ENCODE measurements around the gene GRM5.

Gene GRM5

GRCh38 chr11:88692306-88693086 lies 373.3 kb downstream of the GRM5 start:
- DNase-seq, result no peak

GRCh38 chr11:88689548-88690240 lies 376.1 kb downstream of the GRM5 start:
- no peak for DNase-seq

- no peak for DNase-seq
Measured at GRCh38 chr11:88683024-88683423, 382.8 kb downstream of the GRM5 start.

GRCh38 chr11:88680806-88681205 lies 385.0 kb downstream of the GRM5 start:
- DNase-seq, result no peak

DNA sequence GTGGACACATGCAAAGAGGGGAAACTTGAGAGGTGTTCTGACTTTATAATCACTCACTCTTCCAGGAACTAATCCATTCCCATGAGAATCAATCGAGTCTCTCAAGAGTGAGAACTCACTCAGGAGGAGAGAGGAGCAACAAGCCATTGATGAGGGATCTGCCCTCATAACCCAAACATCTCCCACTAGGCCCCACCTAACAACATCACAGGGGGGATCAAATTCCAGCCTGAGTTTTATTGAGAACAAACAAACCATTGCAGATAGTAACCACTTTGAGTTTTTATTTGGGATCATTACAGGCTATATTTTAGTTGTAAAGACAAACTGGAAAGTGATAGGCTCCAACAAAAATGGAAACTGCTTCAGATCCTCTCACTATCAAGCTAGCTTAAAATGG lies 399.4 kb downstream of the GRM5 start:
- DNase-seq, result no peak

DNA sequence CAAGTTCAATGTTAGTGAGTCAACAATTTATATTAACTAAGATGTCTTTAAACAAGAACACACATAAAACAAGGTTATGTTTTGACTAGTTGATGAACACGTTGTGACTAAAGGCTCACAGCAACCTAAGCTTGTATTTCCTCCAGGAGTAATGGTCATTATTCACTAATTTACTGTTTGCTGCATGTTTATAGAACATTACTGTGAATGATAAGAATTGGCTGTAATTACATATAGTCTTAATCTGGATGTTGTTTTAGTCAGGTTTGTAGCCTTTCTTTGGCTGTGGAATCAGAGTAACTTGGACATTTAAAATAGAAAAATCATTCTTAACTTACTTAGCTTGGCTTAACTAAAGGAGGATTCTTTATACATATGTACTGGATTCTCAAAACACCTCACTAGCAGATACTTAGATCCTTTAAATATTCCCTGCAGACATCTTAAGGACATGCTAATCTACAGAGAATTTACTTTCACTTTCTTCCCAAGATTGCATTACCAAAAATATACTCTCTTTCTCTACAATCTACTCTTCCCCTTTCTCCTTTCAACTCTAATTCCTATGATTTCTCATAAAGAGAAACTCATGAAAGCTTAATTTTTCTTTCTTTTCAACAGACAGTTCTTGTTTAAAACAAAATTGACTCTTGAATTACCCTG lies 408.6 kb downstream of the GRM5 start:
- no peak for DNase-seq

DNA sequence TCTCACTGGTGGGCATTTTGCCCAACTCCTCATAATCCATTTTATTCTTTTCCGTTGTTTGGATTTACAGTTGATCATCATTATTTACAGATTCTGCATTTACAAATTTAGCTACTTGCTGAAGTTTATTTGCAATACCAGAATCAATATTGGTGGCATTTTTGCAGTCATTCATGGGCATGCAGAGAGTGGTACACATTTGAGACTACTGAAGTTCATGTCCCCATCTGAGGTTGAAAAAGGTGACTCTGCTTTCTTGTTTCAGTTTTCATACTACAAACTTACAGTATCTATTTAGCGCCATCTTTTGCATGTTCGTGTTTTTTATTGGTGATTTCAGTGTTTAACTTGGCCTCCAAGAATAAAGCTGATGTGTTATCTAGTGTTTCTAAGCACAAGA lies 409.5 kb downstream of the GRM5 start:
- no peak for DNase-seq

GRCh38 chr11:88655656-88656055 lies 410.1 kb downstream of the GRM5 start:
- no peak for DNase-seq

- DNase-seq, result no peak
Measured at GRCh38 chr11:88655196-88655595, 410.6 kb downstream of the GRM5 start.

DNA sequence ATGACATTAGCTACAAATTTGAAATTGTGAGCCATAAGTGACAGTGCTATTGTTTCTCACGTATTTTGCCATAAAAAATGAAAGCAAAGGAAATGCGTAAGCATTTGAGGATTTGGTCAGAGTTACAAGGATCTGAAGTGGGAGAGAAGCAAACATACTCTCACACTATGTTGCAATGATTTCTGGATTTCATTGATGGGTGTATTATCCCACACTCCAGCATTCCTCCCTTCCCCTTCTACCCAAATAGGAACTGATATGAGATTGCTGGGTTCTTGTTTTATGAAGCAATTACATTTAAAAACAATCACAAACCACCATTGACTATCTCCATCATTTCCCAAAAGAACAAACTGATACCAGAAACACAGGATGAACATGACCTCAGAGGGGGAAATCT lies 414.2 kb downstream of the GRM5 start:
- no peak for DNase-seq

- no peak for DNase-seq
Measured at GRCh38 chr11:88644724-88645123, 421.1 kb downstream of the GRM5 start.

DNA sequence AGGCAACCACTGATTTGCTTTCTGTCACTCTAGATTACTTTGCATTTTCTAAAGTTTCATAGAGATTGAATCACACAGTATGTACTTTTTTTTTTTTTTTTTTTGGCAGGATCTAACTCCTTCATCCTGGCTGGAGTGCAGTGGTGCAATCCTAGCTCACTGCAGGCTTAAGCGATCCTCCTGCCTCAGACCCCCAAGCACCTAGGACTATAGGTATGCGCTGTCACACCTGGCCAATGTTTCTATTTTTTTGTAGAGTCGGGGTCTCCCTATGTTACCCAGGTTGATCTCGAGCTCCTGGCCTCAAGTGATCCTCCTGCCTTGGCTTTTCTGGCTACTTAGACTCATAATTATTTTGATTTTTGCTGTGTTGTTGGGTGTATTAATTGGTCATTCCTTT lies 433.6 kb downstream of the GRM5 start:
- DNase-seq, result no peak

DNA sequence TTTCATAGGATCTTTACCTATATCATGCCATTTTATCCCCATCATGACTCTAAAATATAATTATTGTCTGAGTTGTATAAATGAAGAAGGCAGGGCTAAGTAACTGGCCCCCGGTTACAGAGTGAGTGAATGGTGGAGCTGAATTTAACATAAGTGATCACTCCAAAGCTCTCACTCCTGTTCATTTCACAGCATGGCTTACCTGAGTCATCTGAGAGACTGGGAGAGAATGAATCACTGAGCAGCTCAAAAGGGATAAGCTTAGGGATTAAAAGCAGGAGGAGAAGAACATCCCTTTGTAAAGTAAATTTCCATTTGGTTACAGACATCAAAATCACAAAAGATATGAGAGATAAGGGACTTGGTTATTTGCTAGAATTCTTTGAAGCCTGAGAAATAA lies 434.3 kb downstream of the GRM5 start:
- DNase-seq, result no peak

- no peak for DNase-seq
Measured at GRCh38 chr11:88629496-88629895, 436.3 kb downstream of the GRM5 start.

DNA sequence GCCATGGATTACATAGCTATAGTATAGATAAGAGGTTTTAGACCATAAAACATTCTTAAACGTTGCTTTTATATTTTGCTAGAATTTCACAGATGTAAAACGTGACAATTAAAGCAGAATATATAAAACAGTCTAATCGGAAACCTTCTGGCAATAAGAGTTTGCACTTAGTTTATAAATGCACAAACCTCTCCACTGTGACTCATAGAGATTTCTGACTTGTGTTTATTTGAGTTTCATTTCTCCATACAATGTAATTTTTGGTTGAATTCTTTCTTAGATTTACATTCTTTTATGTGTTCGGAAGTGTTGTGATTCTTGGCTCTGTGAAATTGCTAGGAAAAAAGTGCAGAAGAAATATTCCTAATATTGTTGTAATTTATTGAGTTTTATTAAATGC lies 439.6 kb downstream of the GRM5 start:
- DNase-seq, result no peak

DNA sequence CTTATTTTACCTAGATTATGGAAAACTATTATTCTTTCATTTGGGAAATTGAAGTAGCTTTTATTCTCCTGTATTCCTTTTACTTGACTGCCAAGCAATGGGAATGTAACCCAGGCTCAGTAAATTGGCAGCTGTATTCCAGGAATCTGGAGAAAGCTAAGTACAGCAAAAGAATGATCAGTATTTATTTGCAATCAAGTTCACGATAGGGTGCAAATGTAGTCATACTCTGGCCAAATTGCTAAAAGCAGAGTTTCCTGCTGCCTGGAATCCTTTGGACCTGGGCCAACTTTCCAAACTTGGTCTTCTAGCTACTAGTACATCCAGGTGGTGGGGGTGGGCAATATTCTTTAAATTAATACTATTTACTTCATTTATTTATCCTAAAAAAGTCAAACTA lies 442.3 kb downstream of the GRM5 start:
- DNase-seq, result no peak

DNA sequence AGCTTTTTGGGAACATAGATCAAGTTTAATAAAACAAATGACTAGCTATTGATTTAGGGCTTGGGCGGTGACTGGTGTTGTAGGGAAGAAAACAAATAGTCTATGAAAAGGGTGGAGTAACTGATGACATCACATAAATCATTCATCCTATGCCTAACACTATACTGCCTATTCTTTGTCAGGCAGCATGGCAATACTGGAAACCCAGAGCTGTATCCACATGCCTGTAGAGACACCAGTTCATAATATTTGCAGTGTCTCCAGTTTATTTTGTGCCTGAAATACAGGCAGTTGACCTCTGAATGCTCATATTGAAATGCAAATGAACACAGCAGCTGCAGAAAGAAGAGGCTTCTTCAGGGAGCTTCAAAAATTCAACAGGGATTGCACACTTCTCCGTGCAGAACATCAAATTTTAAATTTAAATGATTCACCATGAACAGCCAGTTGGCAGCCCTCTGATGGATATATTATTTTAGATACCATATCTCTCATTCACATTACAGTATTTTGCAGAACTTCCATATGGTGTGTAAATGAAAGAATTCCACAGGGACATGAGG lies 445.1 kb downstream of the GRM5 start:
- DNase-seq, result no peak

DNA sequence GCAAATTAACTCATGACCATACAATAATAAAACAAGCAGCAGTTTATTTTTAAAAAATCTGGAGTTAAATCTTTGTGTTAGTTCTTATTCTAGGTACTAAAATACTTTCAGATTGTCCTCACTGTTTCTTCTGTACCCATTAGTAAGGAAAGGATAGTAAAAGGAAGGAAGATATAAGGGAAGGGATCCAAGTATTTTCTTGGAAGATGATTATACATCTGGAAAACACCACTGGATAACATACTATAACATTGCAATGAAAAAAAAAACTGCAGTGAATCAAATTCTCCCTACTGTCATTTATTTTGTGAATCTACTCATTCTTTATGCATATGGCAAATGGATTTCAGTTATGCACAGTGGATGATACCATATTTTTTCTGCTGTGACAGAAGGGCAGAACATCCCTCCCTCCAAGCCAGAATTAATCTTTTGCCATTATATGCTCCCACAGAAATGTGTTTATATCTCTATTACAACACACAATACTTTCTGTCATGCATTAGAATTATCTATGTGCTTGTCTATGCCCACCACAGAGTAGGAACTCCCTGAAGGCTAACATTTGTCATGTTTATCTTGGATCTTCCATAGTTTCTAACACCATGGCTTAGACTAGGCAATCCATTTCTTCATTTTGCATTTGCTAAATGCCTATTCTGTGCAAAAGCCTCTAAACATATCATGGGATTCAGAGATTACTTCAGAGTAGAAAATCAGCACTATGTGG lies 446.0 kb downstream of the GRM5 start:
- no peak for DNase-seq

DNA sequence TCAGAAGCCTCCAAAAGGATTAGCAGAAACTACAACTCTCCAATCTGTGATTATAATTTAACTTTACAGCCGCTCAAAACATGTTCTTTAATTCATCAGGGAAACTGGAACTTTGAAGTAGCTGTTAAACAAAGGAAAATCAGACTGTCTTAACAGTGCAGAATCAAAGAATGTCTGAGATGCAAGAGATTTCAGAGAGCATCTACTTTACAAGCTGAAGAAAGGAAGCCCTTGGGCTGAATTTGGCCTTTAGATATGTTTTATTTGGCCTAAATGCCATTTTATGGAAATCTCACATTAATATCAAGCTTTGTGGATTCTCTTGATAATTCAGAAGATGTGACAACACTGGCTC lies 446.7 kb downstream of the GRM5 start:
- DNase-seq, result no peak

GRCh38 chr11:88618327-88619070 lies 447.3 kb downstream of the GRM5 start:
- no peak for DNase-seq

DNA sequence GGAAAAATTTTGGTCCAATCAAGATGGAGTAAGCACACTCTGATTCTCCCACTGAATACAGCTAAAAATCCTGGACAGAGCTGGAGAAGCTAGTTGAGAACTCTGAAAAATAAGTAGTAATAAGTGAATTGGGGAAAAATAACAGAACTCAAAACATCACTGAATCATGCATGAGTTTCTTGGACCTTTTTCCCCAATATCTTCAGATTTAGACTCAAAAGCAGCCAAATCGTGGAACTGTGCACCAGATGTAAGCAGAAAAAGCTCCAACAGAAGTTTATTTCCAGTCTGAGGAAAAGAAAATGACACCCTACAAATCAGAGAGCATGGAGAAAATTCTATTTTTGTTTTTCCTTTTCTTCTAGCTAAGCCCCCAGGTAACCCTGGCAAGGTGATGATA lies 448.6 kb downstream of the GRM5 start:
- DNase-seq, result no peak

DNA sequence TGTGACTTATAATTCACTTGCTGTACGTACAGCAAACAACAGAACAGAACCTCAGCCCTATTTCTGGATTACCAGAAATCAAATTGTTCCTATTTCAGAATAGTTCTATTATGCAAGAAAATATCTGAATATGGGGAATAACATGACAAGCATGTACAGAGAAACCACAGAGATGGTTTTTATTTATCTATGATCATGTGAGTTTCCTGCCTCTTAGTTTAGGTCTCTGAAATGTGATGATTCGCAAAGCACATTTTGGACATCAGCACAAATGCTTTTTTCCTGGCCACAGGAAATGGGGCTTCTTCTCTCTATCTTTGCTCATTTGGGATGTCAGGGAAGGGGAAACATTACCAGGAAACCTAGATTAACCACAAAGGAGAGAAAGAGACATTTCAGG lies 461.5 kb downstream of the GRM5 start:
- DNase-seq, result no peak

Measured in NCI-H524 treated with DMSO at 0.1 percent for 48 hours (cell line).